COR-L47 (cell line): ENCODE data around the gene TAF11.
"Not testable (repeated sequence)": the region's sequence is repeated elsewhere in the genome, so short reads cannot be mapped to it uniquely, and the experiment has no call there.

Source experiments
- DNase-seq: peaks from one replicate; lab custom pipeline; 2025; lab: John Stamatoyannopoulos, UW

TAF11 gene, protein sequence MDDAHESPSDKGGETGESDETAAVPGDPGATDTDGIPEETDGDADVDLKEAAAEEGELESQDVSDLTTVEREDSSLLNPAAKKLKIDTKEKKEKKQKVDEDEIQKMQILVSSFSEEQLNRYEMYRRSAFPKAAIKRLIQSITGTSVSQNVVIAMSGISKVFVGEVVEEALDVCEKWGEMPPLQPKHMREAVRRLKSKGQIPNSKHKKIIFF

DNA sequence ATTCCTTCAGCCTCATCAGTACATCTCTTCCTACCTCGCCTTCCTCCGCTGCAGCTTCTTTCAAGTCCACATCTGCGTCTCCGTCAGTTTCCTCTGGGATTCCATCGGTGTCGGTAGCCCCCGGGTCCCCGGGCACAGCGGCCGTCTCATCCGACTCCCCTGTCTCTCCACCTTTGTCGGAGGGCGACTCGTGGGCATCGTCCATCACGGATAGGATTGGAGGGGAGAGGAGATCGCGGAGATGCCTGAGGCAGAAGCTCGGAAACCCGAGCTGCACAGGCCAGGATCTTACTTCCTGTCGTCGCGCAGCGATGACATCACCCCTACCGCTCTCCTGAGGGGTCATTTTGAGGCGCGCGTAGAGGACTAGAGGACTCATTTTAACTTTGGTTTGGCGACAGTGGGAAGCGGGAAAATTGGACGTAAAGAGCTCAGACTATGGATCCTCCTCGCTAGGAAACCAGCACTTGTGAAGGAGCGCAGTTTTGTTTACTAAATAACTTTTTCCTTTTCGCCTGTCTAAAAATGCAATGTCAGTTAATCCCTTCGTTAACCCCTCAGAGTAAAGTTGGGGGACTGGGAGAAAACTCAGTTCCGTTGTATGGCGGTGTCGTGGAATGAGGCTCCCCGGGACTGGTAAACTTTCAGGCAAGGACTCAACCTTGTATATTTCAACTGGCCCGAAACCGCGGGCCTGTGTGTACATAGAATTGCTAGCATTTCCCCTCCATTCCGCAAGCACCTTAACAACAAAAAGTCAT, at the start of gene TAF11:
TSS of gene TAF11 (minus strand) at position 290 of the 761 bp plus-strand sequence. CDS start at position 205, 85 bp downstream.
- DNase-seq = peak; percentile 90

DNA sequence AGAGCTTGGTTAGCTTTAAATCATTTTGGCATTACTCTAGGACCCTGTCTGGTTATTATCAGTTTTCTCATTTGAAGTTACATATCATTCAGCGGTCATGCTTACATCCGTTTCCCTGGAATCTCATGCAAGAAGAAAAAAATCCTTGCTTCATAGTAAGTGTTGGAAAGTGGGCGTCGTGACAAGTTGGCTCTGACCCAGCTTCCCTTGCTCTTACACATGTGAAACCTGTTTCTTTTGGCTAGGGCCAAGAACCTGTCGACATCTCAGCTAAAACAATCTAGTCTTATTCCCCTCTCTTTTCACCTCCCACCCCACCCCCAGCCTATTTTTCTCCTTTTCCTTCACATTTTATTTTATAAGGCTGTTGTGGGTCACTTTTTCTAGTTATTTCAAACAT, 46.7 kb upstream of the TAF11 start:
- DNase-seq = no peak

DNA sequence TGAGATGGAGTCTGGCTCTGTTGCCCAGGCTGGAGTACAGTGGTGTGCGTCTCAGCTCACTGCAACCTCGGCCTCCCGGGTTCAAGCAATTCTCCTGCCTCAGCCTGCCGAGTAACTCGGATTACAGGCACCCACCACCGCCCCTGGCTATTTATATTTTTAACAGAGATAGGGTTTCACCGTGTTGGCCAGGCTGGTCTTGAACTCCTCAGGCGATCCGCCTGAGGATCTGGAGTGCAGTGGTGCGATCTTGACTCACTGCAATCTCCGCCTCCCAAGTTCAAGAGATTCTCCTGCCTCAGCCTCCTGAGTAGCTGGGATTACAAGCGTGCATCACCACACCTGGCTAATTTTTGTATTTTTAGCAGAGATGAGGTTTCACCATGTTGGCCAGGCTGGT, 44.4 kb upstream of the TAF11 start:
- DNase-seq = not testable (repeated sequence)

DNA sequence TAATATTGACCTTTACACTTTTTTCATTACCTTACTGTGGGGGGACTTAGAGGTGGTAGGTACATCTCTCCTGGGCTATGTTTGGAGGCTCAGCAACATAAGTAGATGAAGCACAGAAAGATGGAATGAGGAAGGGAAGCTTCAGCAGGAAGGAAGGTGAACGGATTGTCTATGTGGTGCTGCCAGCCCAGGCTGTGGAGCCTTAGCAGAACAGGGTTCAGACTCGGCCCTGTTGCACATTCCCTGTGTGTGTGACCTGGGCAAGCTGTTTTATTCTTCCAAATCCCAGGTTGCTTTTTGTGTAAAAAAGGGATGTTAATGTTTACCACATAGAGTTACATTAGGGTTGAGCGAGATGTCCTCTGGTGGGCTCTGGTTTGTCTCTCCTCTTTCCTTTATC, 42.4 kb upstream of the TAF11 start:
- no peak for DNase-seq

DNA sequence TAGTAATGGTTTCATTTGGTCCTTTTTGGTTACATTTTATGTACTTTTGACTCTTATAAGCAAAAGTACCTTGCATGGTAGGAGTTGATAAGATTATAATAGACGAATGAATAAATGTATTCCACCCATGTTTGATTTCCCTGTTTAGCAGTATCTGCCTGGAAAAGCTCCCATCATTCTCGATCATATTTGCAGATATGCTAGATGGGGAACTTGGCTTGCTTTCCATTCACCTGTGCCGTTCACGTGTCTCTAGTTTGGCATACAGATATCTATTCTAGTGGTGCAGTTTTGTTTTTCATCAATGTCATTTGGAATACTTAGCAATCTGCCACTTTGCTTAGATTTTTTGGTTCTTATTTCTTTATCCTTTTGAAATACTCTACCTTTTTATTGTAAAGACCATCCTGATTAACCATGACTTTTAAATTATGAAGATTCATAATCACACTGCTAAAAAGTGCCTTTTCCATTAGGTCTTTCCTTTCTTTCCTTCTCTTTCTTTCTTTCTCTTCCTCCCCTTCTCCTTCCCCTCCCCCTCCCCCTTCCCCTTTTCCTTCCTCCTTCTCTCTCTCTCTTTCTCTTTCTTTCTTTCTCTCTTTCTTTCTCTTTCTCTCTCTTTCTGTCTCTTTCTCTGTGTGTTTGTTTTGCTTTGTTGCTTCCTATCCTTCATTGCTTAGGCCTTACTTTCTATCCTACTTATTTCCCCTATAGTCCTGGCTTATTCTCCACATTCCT, 41.6 kb upstream of the TAF11 start:
- no peak for DNase-seq

DNA sequence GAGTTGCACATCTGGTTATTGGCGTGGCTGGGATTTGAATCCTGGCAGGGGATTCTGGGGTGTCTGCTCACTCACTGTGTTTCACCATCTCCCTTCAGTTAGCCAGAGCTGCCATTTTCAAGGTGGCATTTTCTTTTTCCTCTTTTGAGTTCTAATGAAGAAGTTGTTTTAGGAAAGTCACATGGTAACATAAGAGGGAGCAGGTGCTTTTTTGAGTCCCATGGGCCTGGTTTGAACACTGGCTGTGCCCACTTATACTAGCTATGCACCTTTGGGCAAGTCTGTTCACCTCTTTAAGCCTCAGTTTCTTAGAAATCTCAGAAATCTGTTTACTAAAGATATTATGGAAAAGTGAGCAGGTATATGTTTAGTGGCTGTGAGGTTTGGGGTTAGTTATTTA, 40.9 kb upstream of the TAF11 start:
- no peak for DNase-seq

DNA sequence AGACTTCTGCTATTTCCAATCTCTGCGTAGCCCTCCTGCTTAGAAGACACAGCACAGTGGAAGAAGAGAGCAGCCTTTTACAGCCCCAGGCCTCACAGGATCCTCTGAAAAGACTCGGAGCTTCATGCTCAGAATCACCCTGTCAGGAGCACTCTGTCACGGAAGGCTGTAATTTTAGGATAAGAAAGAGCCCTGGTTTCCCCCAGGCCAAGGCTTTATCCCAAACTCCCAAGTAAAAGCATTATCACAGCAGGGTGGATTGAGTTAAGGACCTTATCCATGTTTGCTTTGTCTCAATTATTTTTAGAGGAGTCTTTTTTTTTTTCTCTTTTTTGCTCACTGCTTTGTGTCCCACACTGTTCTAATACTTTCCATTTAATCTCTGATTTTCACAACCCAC, 40.4 kb upstream of the TAF11 start:
- DNase-seq = no peak

DNA sequence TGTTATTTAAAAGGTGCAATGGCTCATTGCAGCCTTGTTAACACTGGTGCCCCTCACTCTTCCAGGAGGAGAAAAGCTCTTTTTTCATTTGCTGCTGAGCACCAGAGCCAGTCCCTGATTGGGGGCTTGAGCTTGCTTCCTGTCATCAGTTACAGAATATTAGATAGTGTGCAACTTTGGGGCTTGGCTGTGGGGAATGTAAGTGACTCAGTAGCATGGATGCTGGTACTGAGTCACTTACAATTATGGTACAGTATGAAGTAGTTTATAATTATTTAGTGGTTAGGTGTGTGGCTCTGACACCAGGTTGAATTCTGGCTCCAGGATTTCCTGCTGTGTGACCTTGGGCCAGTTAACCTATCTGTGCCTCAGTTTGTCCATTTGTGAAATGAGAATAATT, 38.8 kb upstream of the TAF11 start:
- no peak for DNase-seq

DNA sequence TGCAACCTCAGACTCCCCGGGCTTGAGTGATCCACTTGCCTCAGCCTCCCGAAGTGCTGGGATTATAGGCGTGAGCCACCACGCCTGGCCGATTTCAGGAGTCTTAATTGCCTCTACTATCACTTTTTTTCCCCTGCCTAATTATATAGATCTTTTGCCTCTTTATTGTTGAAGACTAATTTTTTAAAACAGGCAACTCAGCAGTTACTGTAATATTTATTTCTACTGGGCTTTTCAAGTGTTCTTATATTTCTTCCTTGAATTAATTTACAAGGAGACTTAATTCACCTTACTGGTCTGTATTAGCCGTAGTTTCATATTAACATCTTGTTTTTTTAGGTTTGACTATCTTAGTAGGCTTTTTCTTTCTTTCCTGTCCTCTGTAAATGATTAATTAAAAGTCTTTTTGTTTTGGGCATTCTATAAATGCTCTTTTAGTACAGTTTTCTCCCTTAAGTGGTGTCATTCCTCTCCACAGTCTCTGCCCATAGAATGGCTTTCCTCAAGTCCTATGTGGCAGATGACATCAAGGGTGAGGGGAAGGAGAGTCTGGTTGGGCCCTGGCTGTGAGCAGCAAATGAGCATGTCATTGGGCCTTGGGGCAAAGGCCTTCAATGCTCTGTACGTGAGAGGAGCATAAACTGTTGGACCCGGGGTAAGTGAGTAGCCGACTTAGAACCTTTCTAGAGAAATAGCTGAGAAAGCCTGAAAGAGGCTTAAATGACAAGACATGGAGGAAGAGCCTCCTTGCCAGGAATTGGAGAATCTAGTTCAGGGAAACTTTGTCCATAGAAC, 37.2 kb upstream of the TAF11 start:
- no peak for DNase-seq

DNA sequence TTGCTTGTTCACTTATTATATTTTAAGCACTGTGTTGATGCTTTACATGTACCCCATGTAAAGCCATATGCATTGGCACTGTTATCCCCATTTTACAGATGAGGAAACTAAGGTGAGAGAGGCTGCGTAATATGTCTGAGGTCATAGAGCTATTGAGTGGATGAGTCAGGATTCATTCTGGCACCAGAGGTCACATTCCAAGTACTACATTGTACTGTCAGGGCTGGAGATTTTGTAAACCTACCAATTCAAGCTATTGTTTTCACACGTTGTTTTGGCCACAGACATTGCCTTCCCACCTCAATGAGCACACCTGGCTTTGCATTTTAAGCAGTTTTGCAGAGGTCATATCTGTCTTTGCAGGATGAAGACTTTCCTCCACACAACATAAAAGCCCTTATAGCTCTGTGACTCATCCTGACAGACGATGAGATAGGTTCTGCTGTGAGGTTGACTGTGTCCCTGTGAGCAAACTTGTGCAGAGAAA, 34.4 kb upstream of the TAF11 start:
- DNase-seq = no peak

DNA sequence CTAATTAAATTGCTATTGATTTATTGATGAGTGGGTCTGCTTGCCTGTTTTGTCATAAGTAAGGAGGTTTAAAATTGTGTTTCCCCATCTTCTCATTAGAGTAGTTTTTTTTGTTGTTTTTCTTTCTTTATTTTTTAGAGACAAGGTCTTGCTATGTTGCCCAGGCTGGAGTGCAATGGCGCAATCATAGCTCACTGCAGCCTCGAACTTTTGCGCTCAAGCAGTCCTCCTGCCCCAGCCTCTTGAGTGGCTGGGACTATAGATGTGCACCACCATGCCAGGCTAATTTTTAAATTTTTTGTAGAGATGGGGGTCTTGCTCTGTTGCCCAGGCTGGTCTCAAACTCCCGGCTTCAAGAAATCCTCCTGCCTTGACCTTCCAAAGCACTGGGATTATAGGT, 32.3 kb upstream of the TAF11 start:
- no peak for DNase-seq

DNA sequence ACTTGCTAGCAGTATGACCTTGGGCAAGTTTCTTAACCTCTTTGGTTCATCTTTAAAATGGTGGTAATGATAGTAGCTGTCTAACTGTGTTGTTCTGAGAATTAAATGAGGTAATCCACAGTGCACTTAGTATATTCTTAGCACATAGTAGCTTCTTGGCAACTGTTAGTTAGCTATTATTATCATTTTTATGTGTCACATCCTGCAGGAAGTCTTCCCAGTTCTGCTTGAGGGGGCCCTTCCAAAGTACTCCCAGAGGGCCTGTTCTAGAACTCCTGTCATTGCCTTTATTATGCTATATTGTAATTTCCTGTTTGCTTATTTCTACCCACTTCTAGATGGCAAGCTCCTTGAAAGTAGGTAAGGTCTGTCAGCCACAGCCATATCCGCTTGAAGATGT, 31.8 kb upstream of the TAF11 start:
- no peak for DNase-seq

DNA sequence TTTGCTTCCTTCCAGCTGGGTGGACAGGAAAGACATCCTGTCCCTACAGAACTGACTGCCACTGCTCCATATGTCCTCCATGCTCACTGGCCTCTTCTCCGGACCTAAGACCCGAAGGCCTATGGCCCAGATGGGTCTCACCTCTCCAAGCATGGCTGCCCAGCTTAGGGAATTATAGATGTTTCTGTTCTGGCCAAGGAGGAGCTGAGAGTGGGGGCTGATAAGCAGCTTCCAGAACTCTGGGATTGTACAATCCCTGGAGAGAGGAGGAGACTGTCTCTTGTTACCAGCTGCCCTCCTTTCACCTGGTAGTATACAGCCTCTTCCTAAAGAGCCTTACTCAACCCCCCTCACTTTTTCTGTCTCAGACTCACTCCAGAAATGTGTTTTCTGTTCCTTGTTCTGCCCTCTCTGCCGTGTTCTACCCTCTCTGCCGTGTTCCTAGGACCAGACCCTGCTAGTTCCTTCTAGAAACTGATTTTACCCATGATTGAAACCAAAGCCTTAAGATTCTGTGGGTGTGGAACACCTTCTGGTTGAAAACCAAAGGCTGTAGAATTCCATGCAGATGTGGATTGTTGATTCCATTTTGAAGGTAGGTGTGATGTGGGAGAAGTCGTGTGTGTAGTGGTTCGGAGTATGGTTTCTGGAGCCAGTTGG, 29.9 kb upstream of the TAF11 start:
- no peak for DNase-seq

DNA sequence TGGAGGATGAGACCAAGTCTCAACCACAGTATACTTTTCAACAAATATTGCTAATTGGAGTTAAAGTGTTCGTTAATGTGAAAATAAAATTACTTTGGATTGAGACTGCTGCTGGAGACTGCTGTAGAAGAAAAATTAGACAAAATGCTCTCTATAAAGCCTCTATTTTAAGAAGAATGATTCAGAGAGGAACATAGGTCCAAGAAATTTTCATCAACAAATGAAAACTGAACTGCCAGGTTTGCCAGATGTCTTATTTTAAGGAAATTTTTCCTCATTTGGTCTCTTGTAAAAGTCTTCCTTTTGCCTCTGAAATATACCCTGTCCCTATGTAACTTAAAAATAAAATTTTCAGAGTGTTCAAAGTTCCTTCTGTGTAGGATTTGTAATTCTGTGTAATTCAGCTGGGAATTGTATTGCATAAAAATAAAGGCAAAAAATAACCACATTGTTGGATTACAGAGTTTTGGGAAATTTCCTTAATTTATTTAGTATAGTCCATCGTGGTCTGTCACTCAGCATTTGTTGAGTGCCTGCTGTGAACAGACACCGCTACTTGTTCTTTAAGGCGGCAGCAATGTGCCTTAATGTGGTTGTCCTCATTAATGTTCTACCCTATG, 28.6 kb upstream of the TAF11 start:
- no peak for DNase-seq

DNA sequence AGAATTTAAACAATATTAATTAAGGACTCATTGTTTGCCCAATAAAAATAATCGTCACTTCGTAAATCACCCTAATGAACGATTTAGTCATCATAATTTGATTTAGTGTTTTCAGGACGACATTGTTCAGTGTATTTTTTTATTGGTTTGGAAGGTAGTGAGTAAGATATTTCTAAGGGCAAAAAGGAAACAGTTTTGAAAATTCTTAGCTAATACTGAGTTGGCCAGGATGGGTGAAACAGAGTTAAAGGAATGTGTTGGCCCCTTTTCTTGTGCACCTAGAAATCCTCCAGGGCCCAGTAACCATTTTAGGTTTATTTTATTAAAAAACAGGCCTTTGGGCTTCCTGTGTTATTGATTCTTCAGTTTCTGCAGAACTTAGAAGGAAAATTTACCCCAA, 26.5 kb upstream of the TAF11 start:
- no peak for DNase-seq

DNA sequence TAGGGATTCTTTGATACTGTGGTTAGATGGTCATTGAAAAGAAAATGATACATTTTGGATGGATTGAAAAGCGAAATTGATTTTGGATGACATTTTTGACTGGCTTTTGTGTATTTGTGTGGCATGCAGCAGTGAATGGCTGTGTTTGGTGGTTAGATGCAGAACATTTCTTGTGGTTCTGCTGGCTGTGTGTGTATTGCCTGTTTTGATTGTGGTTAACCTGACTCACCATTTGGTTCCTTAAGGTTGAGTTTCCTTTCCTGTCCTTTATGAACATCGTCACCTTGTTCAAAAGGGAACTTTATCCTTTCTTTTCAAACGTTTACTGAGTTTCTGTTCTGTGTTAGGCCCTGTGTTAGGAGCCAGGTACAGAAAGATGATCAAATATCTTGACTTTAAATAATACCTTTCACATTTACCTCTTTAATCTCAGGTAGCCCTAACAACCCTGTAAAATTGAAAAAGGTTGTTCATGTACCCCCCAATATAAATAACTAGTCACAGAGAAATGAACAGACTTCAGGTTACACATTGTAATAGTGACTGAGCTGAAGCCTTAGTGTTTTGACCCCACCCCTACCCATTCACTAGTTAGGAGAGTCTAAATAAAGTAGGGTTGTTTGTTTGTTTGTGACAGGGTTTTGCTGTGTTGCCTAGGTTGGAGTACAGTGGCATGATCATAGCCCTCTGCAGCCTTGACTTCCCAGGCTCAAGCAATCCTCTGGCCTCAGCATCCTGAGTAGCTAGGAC, 25.0 kb upstream of the TAF11 start:
- no peak for DNase-seq

DNA sequence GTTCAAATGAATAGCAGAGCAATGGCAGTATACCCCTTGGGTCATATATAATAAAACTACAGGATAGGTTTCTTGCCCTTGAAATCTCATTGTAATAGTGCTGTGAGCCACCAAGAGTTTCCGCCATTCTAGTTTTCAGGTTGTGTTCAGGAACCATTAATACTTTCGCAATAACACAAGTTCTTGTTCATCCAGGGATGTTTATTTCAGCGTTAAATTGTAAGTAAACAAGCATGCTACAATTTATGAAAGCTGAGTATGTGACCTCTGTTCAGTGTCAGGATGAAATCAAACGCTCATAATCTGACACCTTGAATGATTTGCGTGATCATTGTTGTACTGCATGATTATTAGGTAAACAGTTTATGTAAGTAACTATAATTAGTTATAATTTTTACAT, 24.0 kb upstream of the TAF11 start:
- no peak for DNase-seq

DNA sequence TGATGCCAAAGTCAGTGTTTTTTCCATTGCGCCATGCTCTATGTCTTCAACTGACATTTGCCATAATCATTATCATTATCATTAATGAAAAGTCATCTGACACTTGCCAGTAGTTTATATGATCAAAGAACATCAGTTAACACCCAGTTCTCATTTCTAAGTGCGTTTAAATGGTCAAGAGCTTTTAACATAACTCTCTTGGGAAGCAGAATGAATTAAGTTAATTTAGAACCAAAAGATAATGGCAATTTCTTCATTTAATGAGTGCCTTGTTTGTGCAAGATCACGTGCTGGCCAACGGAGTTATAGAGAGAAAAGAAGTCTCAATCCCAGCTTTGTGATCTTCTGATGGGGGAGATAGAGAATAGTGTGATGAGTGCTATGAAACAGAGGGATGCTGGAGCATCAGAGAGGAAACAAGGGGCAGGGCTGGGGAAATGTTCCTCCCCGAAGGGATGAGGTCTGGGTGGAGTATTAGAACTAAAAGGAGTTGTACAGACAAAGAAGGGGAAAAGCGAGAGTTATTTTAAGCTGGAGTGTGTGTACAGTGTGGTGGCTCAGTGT, 21.6 kb upstream of the TAF11 start:
- no peak for DNase-seq

DNA sequence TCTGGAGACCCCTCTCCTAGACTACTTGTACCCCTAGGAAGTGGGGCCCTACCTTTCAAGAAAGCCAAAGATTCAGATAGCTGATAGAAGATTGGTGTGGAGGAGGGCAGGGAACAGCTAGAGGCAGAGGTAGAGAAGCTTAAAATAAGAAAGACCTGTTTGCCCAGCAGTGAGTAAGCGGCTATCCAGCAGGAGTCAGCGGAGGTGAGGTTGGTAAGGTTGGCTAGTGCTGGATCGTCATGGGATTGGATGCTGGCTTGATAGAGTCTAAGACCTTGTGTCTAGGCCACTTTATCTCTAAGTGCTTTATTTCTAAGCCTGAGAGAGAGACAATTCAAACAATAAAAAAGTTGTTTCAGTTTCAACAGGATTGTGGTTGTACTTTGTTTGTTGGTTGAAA, 20.4 kb upstream of the TAF11 start:
- no peak for DNase-seq

DNA sequence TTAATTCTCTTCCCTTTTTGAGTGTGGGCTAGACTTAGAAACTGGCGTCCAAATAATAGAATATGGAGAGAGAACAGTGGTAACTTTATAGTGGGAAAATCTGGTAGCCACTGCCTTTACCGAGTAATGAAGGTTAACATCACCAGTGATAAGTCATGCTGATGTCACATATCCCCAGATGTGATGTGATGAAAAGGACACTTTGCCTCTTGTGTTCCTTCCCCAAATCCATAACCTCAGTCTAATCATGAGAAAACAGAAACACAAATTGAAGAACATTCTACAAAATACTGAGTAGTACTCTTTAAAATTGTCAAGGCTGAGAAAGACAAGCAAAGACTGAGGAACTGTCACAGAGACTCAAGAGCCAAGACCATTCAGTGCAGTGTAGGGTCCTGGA, 19.0 kb upstream of the TAF11 start:
- DNase-seq = no peak
